IMR-90 (cell line): ENCODE results near the gene PACS1. TPM values are rescaled to one million over a fixed set of nuclear protein-coding genes. Genes with fewer than 3 reads are reported as not detected.

ENCODE experiments used
- ATAC-seq: fragments of 200-7000 bp; cut with Tn5 transposase; 2 replicates; pipeline ENCODE4 v1.9.1; 2020; ENCODE audit warnings: low read depth, mild to moderate bottlenecking, moderate library complexity
- BruUV-seq: library from RNA; stranded (reverse); fragments of 400-500 nt; replicated peaks from 2 replicates; lab custom pipeline; 2021; lab: Mats Ljungman, UMichigan
- CTCF ChIA-PET: fragments of 300-600 bp; formaldehyde crosslinking; extraction: SDS; loops from one replicate; lab custom pipeline; 2021; ENCODE audit warnings: antibody characterized with exemption; lab: Yijun Ruan, JAX
- POLR2A ChIA-PET: fragments of 300-600 bp; sonication (Branson Sonifier 250); formaldehyde crosslinking; loops from one replicate; lab custom pipeline; 2022; ENCODE audit warnings: antibody characterized with exemption; ENCODE audit not compliant: unreplicated experiment; lab: Charles Lee
- DNase-seq: peaks from one replicate; pipeline ENCODE4 v3.0.0; 2013
- H2AFZ ChIP-seq: replicated peaks from 2 replicates; pipeline ENCODE3; 2013; ENCODE audit warnings: low read length, mild to moderate bottlenecking; ENCODE audit not compliant: poor library complexity
- H2AK5ac ChIP-seq: 2 replicates; pipeline ENCODE4 v1.6.1; 2013; ENCODE audit warnings: low read depth, low read length, inconsistent platforms
- H2AK9ac ChIP-seq: replicated peaks from 2 replicates; pipeline ENCODE3; 2013; ENCODE audit warnings: mild to moderate bottlenecking, low read depth, low read length, moderate library complexity; ENCODE audit not compliant: poor library complexity
- H2BK120ac ChIP-seq: 2 replicates; pipeline ENCODE4 v1.6.1; 2013; ENCODE audit warnings: low read depth, low read length, inconsistent platforms
- H2BK15ac ChIP-seq: 3 replicates; pipeline ENCODE4 v1.6.1; 2013; ENCODE audit warnings: low read depth, low read length, inconsistent platforms
- H2BK20ac ChIP-seq: 2 replicates; pipeline ENCODE4 v1.6.1; 2013; ENCODE audit warnings: low read depth, mild to moderate bottlenecking, inconsistent platforms, low read length, moderate library complexity
- H2BK5ac ChIP-seq: 2 replicates; pipeline ENCODE4 v1.6.1; 2013; ENCODE audit warnings: mild to moderate bottlenecking, low read depth, low read length, inconsistent platforms; ENCODE audit not compliant: poor library complexity, severe bottlenecking
- H3K14ac ChIP-seq: replicated peaks from 2 replicates; pipeline ENCODE4 v1.6.1; 2013; ENCODE audit warnings: low read depth, low read length, inconsistent platforms
- H3K18ac ChIP-seq: 2 replicates; pipeline ENCODE4 v1.6.1; 2013; ENCODE audit warnings: low read depth, low read length, control low read depth
- H3K23ac ChIP-seq: 2 replicates; pipeline ENCODE4 v1.6.1; 2013; ENCODE audit warnings: low read depth, low read length, inconsistent platforms
- H3K27ac ChIP-seq: 2 replicates; pipeline ENCODE4 v1.5.1; 2013; ENCODE audit warnings: mild to moderate bottlenecking, control low read depth, low read length; ENCODE audit not compliant: insufficient read depth
- H3K27me3 ChIP-seq: 2 replicates; pipeline ENCODE4 v1.6.1; 2013; ENCODE audit warnings: low read length; ENCODE audit not compliant: control insufficient read depth, insufficient read depth
- H3K36me3 ChIP-seq: 2 replicates; pipeline ENCODE4 v1.6.1; 2013; ENCODE audit warnings: low read length, mixed read lengths; ENCODE audit not compliant: control insufficient read depth, insufficient read depth
- H3K4ac ChIP-seq: 2 replicates; pipeline ENCODE4 v1.6.1; 2013; ENCODE audit warnings: low read depth, low read length, inconsistent platforms
- H3K4me1 ChIP-seq: 2 replicates; pipeline ENCODE4 v1.6.1; 2013; ENCODE audit warnings: low read length, mixed read lengths; ENCODE audit not compliant: control insufficient read depth, insufficient read depth
- H3K4me2 ChIP-seq: 2 replicates; pipeline ENCODE4 v1.6.1; 2013; ENCODE audit warnings: low read depth, mild to moderate bottlenecking, control low read depth, low read length, moderate library complexity
- H3K4me3 ChIP-seq: 2 replicates; pipeline ENCODE4 v1.5.1; 2013; ENCODE audit warnings: low read depth, mild to moderate bottlenecking, control low read depth, low read length, moderate library complexity; ENCODE audit not compliant: insufficient read depth
- H3K56ac ChIP-seq: 2 replicates; pipeline ENCODE4 v1.6.1; 2013; ENCODE audit warnings: low read length, inconsistent platforms; ENCODE audit not compliant: insufficient read depth; ENCODE audit errors: extremely low read depth
- H3K79me1 ChIP-seq, 2 experiments: 2 replicates each; pipeline ENCODE4 v1.6.1; 2013; ENCODE audit warnings: low read length in 2 of 2, inconsistent platforms in 1 of 2, low read depth in 1 of 2
- H3K9ac ChIP-seq: 2 replicates; pipeline ENCODE4 v1.6.1; 2013; ENCODE audit warnings: low read depth, low read length, control low read depth
- H3K9me1 ChIP-seq: 2 replicates; pipeline ENCODE4 v1.6.1; 2013; ENCODE audit warnings: low read length, inconsistent platforms; ENCODE audit not compliant: insufficient read depth
- H3K9me3 ChIP-seq: 2 replicates; pipeline ENCODE4 v1.6.1; 2013; ENCODE audit warnings: low read length; ENCODE audit not compliant: control insufficient read depth, insufficient read depth
- H4K20me1 ChIP-seq: 2 replicates; pipeline ENCODE4 v1.6.1; 2013; ENCODE audit warnings: low read length, inconsistent platforms; ENCODE audit not compliant: insufficient read depth
- H4K5ac ChIP-seq: 2 replicates; pipeline ENCODE4 v1.6.1; 2013; ENCODE audit warnings: mild to moderate bottlenecking, low read depth, low read length, control low read depth
- H4K8ac ChIP-seq, 2 experiments: 2 replicates each; pipeline ENCODE4 v1.6.1; 2013; ENCODE audit warnings: low read depth in 2 of 2, low read length in 2 of 2, control low read depth in 1 of 2, inconsistent platforms in 1 of 2
- H4K91ac ChIP-seq: 2 replicates; pipeline ENCODE4 v1.6.1; 2013; ENCODE audit warnings: low read depth, low read length, inconsistent platforms; ENCODE audit not compliant: insufficient read depth
- CEBPB ChIP-seq: IDR thresholded peaks from 2 replicates; pipeline ENCODE4 v1.6.1; 2012; ENCODE audit warnings: low read depth, low read length, improper control_type of control experiment
- WGBS, 2 experiments: methylation state at CpG; one replicate each; pipeline versions ENCODE4 v1.1.5 to v1.1.7; 2013; ENCODE audit warnings: missing lambda C conversion rate in 2 of 2; ENCODE audit not compliant: insufficient read length in 1 of 2; ENCODE audit errors: extremely low coverage in 2 of 2; 5-methylcytosine and 5-hydroxymethylcytosine counted together
- dilution Hi-C: fragments of 300-500 bp; cut with HindIII; formaldehyde crosslinking; loops from one replicate; pipeline ENCODE4 v1.14.3; 2018; ENCODE audit warnings: low sequenced_read_pairs; ENCODE audit not compliant: unreplicated experiment
- in situ Hi-C: fragments of 300-500 bp; cut with MboI; formaldehyde crosslinking; loops from 3 replicates; pipeline ENCODE4 v1.14.3; 2019; ENCODE audit warnings: low sequenced_read_pairs, inconsistent platforms, mixed read lengths
- intact Hi-C: fragments of 100-400 bp; cut with micrococcal nuclease; formaldehyde crosslinking; loops from 2 replicates; pipeline ENCODE4 v1.10.0; 2022
- polyA plus RNA-seq, 3 experiments: library from polyadenylated mRNA; depleted of rRNA; stranded (reverse); fragments of >200 nt; gene quantifications; 2 replicates each; pipeline ENCODE4 v1.2.3, GENCODE V29; 2012; ENCODE audit warnings: low replicate concordance in 1 of 3
- total RNA-seq: library from RNA; depleted of rRNA; stranded (reverse); fragments of >200 nt; gene quantifications from 2 replicates; pipeline ENCODE4 v1.2.3, GENCODE V29; 2012

The PACS1 gene
- total and polyA plus RNA-seq, 2 of the 4 experiments (the other 2 are of a cell fraction) = 7.3 to 32.0 TPM

GRCh38 chr11:66283461-66284105, 213.5 kb downstream of the PACS1 start:
- Histone ChIP-seq H3K9me1 (peaks cover 16% of the 10 kb centered on the region), H4K8ac (no peak overlapping the region), H3K27me3 (no peaks in the 10 kb centered on the region; the same call in 1 of the 2 replicates), H3K23ac (no peak overlapping the region), H2AFZ (no peak overlapping the region), H3K4me3 (no peak overlapping the region), H3K4ac (no peak overlapping the region), H2AK5ac (no peak overlapping the region), H2BK20ac (no peak overlapping the region), H4K20me1 (peaks cover 39% of the 10 kb centered on the region), H3K79me1 (peaks cover 15 to 44% of the 10 kb centered on the region in 2 experiments; a peak in 3 of 4 replicates), H3K14ac (no peak overlapping the region), H2BK120ac (no peak overlapping the region), H3K4me2 (no peak overlapping the region), H4K91ac (no peak overlapping the region), H2BK15ac (no peak overlapping the region), H3K9me3 (no peaks in the 10 kb centered on the region), H4K5ac (no peak overlapping the region), H2AK9ac (no peak overlapping the region), H3K27ac (no peak overlapping the region), H2BK5ac (no peak overlapping the region), H3K56ac (no peak overlapping the region), H3K9ac (no peak overlapping the region), H3K36me3 (peaks cover 16% of the 10 kb centered on the region; the same call in 1 of the 2 replicates), H3K4me1 (peaks cover 9% of the 10 kb centered on the region), H3K18ac (no peak overlapping the region)
- BruUV-seq = no TSS peak
- no peak for TF ChIP-seq CEBPB
- DNase-seq (no peak), ATAC-seq (no peak)
- dilution Hi-C loops = no loop called here
- ChIA-PET POLR2A (no interaction called here), CTCF (interaction anchor here (0.9 to 1.4 kb wide), 2 partner anchors 13 to 15 kb away, joined by 4 to 5 read pairs; partner anchors contain the start of gene RAB1B)
- in situ Hi-C loops = no loop called here
- 50% methylated on average over 2 of the region's 14 CpGs; no CpG with 5 or more reads in 1 of the 2 experiments for WGBS, 2 experiments
- intact Hi-C loops = no loop called here
